ENCODE measurements around the gene DYNLRB1.
"Not testable (repeated sequence)": the region's sequence is repeated elsewhere in the genome, so short reads cannot be mapped to it uniquely, and the experiment has no call there.

The DYNLRB1 gene

GRCh38 chr20:34511891-34512265, 4.3 kb upstream of the DYNLRB1 start:
- no peak for DNase-seq

- DNase-seq = peak in 4 of 51 donors; percentile 5 to 37 (median 24)
These were observed 3.8 kb upstream of the DYNLRB1 start for GRCh38 chr20:34512266-34512954.

GRCh38 chr20:34512955-34513419, 3.2 kb upstream of the DYNLRB1 start:
- DNase-seq = no peak

- not testable (repeated sequence) for DNase-seq
These were observed 2.2 kb upstream of the DYNLRB1 start for GRCh38 chr20:34514034-34514433.

GRCh38 chr20:34514897-34515483, 1.2 kb upstream of the DYNLRB1 start:
- DNase-seq = no peak

GRCh38 chr20:34515484-34516246, 557 bp upstream of the DYNLRB1 start:
- peak in 25 of 51 donors; percentile 12 to 69 (median 44) for DNase-seq

GRCh38 chr20:34517114-34517505, 888 bp downstream of the DYNLRB1 start:
- DNase-seq = no peak

- DNase-seq = not testable (repeated sequence)
These were observed 2.6 kb downstream of the DYNLRB1 start for GRCh38 chr20:34518863-34519262.

- DNase-seq = not testable (repeated sequence)
These were observed 3.6 kb downstream of the DYNLRB1 start for GRCh38 chr20:34519841-34520240.

- peak in 21 of 51 donors; percentile 11 to 64 (median 37) for DNase-seq
These were observed 7.0 kb downstream of the DYNLRB1 start for GRCh38 chr20:34522969-34523871.

GRCh38 chr20:34524426-34524825, 8.2 kb downstream of the DYNLRB1 start:
- DNase-seq = no peak

- DNase-seq = peak in 3 of 51 donors; percentile 58 to 83 (median 73)
These were observed 9.1 kb downstream of the DYNLRB1 start for GRCh38 chr20:34525342-34525708.

GRCh38 chr20:34525709-34526416, 9.6 kb downstream of the DYNLRB1 start:
- peak in 23 of 51 donors; percentile 14 to 80 (median 34) for DNase-seq

GRCh38 chr20:34526466-34526865, 10.2 kb downstream of the DYNLRB1 start:
- DNase-seq = peak in 1 of 51 donors; percentile 37

GRCh38 chr20:34527016-34527415, 10.8 kb downstream of the DYNLRB1 start:
- no peak for DNase-seq

GRCh38 chr20:34528921-34529297, 12.7 kb downstream of the DYNLRB1 start:
- peak in 22 of 51 donors; percentile 13 to 61 (median 37) for DNase-seq

- DNase-seq = no peak
These were observed 13.5 kb downstream of the DYNLRB1 start for GRCh38 chr20:34529742-34530141.

GRCh38 chr20:34530342-34530741, 14.1 kb downstream of the DYNLRB1 start:
- DNase-seq = no peak

GRCh38 chr20:34531608-34532265, 15.5 kb downstream of the DYNLRB1 start:
- no peak for DNase-seq

GRCh38 chr20:34532320-34532719, 16.1 kb downstream of the DYNLRB1 start:
- no peak for DNase-seq

Data from hypothalamus (tissue), 51 donors.